Measurements from ENCODE around the gene WNT3.
"Not testable (repeated sequence)": the region's sequence is repeated elsewhere in the genome, so short reads cannot be mapped to it uniquely, and the experiment has no call there.

Gene WNT3

GRCh38 chr17:46771561-46772474, 46.7 kb downstream of the WNT3 start:
- Histone ChIP-seq H3K36me3 (ENCODE audit: control insufficient read depth, insufficient read depth, low read length) (no peaks in the 10 kb centered on the region), H3K9ac (ENCODE audit: low read length) (no peak overlapping the region), H3K27me3 (ENCODE audit: control insufficient read depth, insufficient read depth, low read length) (no peaks in the 10 kb centered on the region), H3K27ac (ENCODE audit: low read depth, low read length) (no peak overlapping the region), H3K4me1 (ENCODE audit: control insufficient read depth, insufficient read depth, low read length) (no peaks in the 10 kb centered on the region), H3K4me3 (ENCODE audit: low read length) (peak overlapping the region; percentile 48)

- peak overlapping the region; percentile 44 for H3K4me3 ChIP-seq (ENCODE audit: low read length)
- no peaks in the 10 kb centered on the region for H3K36me3 ChIP-seq (ENCODE audit: control insufficient read depth, insufficient read depth, low read length)
- H3K9ac ChIP-seq (ENCODE audit: low read length): no peak overlapping the region
- no peaks in the 10 kb centered on the region for H3K4me1 ChIP-seq (ENCODE audit: control insufficient read depth, insufficient read depth, low read length)
- no peak overlapping the region for H3K27ac ChIP-seq (ENCODE audit: low read depth, low read length)
- no peaks in the 10 kb centered on the region for H3K27me3 ChIP-seq (ENCODE audit: control insufficient read depth, insufficient read depth, low read length)
Measured at GRCh38 chr17:46770818-46771560, 47.5 kb downstream of the WNT3 start.

GRCh38 chr17:46770439-46770817, 48.1 kb downstream of the WNT3 start:
- Histone ChIP-seq H3K4me3 (ENCODE audit: low read length) (peak overlapping the region; percentile 44), H3K9ac (ENCODE audit: low read length) (no peak overlapping the region), H3K27ac (ENCODE audit: low read depth, low read length) (no peak overlapping the region), H3K4me1 (ENCODE audit: control insufficient read depth, insufficient read depth, low read length) (no peaks in the 10 kb centered on the region), H3K36me3 (ENCODE audit: control insufficient read depth, insufficient read depth, low read length) (no peaks in the 10 kb centered on the region), H3K27me3 (ENCODE audit: control insufficient read depth, insufficient read depth, low read length) (no peaks in the 10 kb centered on the region)

- Histone ChIP-seq H3K27me3 (ENCODE audit: control insufficient read depth, insufficient read depth, low read length) (no peaks in the 10 kb centered on the region), H3K4me1 (ENCODE audit: control insufficient read depth, insufficient read depth, low read length) (no peaks in the 10 kb centered on the region), H3K9ac (ENCODE audit: low read length) (no peak overlapping the region), H3K4me3 (ENCODE audit: low read length) (peak overlapping the region; percentile 29), H3K36me3 (ENCODE audit: control insufficient read depth, insufficient read depth, low read length) (no peaks in the 10 kb centered on the region), H3K27ac (ENCODE audit: low read depth, low read length) (no peak overlapping the region)
Measured at GRCh38 chr17:46769531-46770438, 48.7 kb downstream of the WNT3 start.

- not testable (repeated sequence) for H3K4me1 ChIP-seq (ENCODE audit: control insufficient read depth, insufficient read depth, low read length); H3K9ac ChIP-seq (ENCODE audit: low read length); H3K4me3 ChIP-seq (ENCODE audit: low read length); H3K36me3 ChIP-seq (ENCODE audit: control insufficient read depth, insufficient read depth, low read length); H3K27ac ChIP-seq (ENCODE audit: low read depth, low read length); H3K27me3 ChIP-seq (ENCODE audit: control insufficient read depth, insufficient read depth, low read length)
Measured at GRCh38 chr17:46768896-46769295, 49.6 kb downstream of the WNT3 start.

GRCh38 chr17:46768540-46768870, 50.0 kb downstream of the WNT3 start:
- Histone ChIP-seq H3K27me3 (ENCODE audit: control insufficient read depth, insufficient read depth, low read length) (no peaks in the 10 kb centered on the region), H3K27ac (ENCODE audit: low read depth, low read length) (no peak overlapping the region), H3K9ac (ENCODE audit: low read length) (no peak overlapping the region), H3K36me3 (ENCODE audit: control insufficient read depth, insufficient read depth, low read length) (no peaks in the 10 kb centered on the region), H3K4me1 (ENCODE audit: control insufficient read depth, insufficient read depth, low read length) (no peaks in the 10 kb centered on the region), H3K4me3 (ENCODE audit: low read length) (no peak overlapping the region)

GRCh38 chr17:46766493-46767491, 51.7 kb downstream of the WNT3 start:
- Histone ChIP-seq H3K4me3 (ENCODE audit: low read length) (no peak overlapping the region), H3K4me1 (ENCODE audit: control insufficient read depth, insufficient read depth, low read length) (no peaks in the 10 kb centered on the region), H3K9ac (ENCODE audit: low read length) (no peak overlapping the region), H3K36me3 (ENCODE audit: control insufficient read depth, insufficient read depth, low read length) (no peaks in the 10 kb centered on the region), H3K27me3 (ENCODE audit: control insufficient read depth, insufficient read depth, low read length) (no peaks in the 10 kb centered on the region), H3K27ac (ENCODE audit: low read depth, low read length) (no peak overlapping the region)

- H3K27me3 ChIP-seq (ENCODE audit: control insufficient read depth, insufficient read depth, low read length): no peaks in the 10 kb centered on the region
- no peak overlapping the region for H3K4me3 ChIP-seq (ENCODE audit: low read length)
- no peak overlapping the region for H3K9ac ChIP-seq (ENCODE audit: low read length)
- H3K27ac ChIP-seq (ENCODE audit: low read depth, low read length): no peak overlapping the region
- H3K36me3 ChIP-seq (ENCODE audit: control insufficient read depth, insufficient read depth, low read length): no peaks in the 10 kb centered on the region
- no peaks in the 10 kb centered on the region for H3K4me1 ChIP-seq (ENCODE audit: control insufficient read depth, insufficient read depth, low read length)
Measured at GRCh38 chr17:46765453-46765852, 53.0 kb downstream of the WNT3 start.

GRCh38 chr17:46764709-46765401, 53.6 kb downstream of the WNT3 start:
- H3K27ac ChIP-seq (ENCODE audit: low read depth, low read length): no peak overlapping the region
- no peaks in the 10 kb centered on the region for H3K4me1 ChIP-seq (ENCODE audit: control insufficient read depth, insufficient read depth, low read length)
- H3K36me3 ChIP-seq (ENCODE audit: control insufficient read depth, insufficient read depth, low read length): no peaks in the 10 kb centered on the region
- no peak overlapping the region for H3K9ac ChIP-seq (ENCODE audit: low read length)
- no peaks in the 10 kb centered on the region for H3K27me3 ChIP-seq (ENCODE audit: control insufficient read depth, insufficient read depth, low read length)
- H3K4me3 ChIP-seq (ENCODE audit: low read length): no peak overlapping the region

GRCh38 chr17:46764000-46764708, 54.3 kb downstream of the WNT3 start:
- Histone ChIP-seq H3K27ac (ENCODE audit: low read depth, low read length) (no peak overlapping the region), H3K4me1 (ENCODE audit: control insufficient read depth, insufficient read depth, low read length) (no peaks in the 10 kb centered on the region), H3K27me3 (ENCODE audit: control insufficient read depth, insufficient read depth, low read length) (no peaks in the 10 kb centered on the region), H3K9ac (ENCODE audit: low read length) (no peak overlapping the region), H3K36me3 (ENCODE audit: control insufficient read depth, insufficient read depth, low read length) (no peaks in the 10 kb centered on the region), H3K4me3 (ENCODE audit: low read length) (no peak overlapping the region)
